Trophoblast cell (in vitro differentiated cells and primary cell): Measurements from ENCODE around the gene CLIC3.

ENCODE experiments used
- DNase-seq, 2 donors: peaks; one replicate each; pipeline ENCODE4 v3.0.0-alpha.2; 2016
- H2AFZ ChIP-seq: 2 replicates; pipeline ENCODE4 v1.6.1; 2013; ENCODE audit warnings: low read length, moderate library complexity, mild to moderate bottlenecking; ENCODE audit not compliant: insufficient read depth, poor library complexity
- H2AK5ac ChIP-seq: 2 replicates; pipeline ENCODE4 v1.6.1; 2013; ENCODE audit warnings: mild to moderate bottlenecking, low read length
- H2BK120ac ChIP-seq: 2 replicates; pipeline ENCODE4 v1.6.1; 2013; ENCODE audit warnings: low read length, mild to moderate bottlenecking, moderate library complexity; ENCODE audit not compliant: insufficient read depth, poor library complexity
- H2BK12ac ChIP-seq: 2 replicates; pipeline ENCODE4 v1.6.1; 2013; ENCODE audit warnings: mild to moderate bottlenecking, low read length, moderate library complexity
- H2BK5ac ChIP-seq: 2 replicates; pipeline ENCODE4 v1.6.1; 2013; ENCODE audit warnings: low read length, low read depth, moderate library complexity, mild to moderate bottlenecking; ENCODE audit not compliant: poor library complexity
- H3K14ac ChIP-seq: 2 replicates; pipeline ENCODE4 v1.6.1; 2013; ENCODE audit warnings: mild to moderate bottlenecking, low read length
- H3K18ac ChIP-seq: 2 replicates; pipeline ENCODE4 v1.6.1; 2013; ENCODE audit warnings: mild to moderate bottlenecking, low read length
- H3K23ac ChIP-seq: 2 replicates; pipeline ENCODE4 v1.6.1; 2013; ENCODE audit warnings: low read length
- H3K27ac ChIP-seq: 2 replicates; pipeline ENCODE4 v1.5.1; 2013; ENCODE audit warnings: low read depth, mild to moderate bottlenecking, inconsistent platforms, low read length, moderate library complexity
- H3K27me3 ChIP-seq: 2 replicates; pipeline ENCODE4 v1.6.1; 2013; ENCODE audit warnings: inconsistent platforms, mild to moderate bottlenecking, low read length, moderate library complexity; ENCODE audit not compliant: insufficient read depth
- H3K36me3 ChIP-seq, 2 experiments: 1 replicate in 1 of 2; 2 replicates in 1 of 2; pipeline ENCODE4 v1.6.1; 2013; ENCODE audit warnings: low read length in 2 of 2, mild to moderate bottlenecking in 2 of 2, moderate library complexity in 1 of 2; ENCODE audit not compliant: insufficient read depth in 2 of 2, control insufficient read depth in 1 of 2
- H3K4ac ChIP-seq: 2 replicates; pipeline ENCODE4 v1.6.1; 2013; ENCODE audit warnings: low read depth, mild to moderate bottlenecking, low read length, moderate library complexity
- H3K4me1 ChIP-seq, 2 experiments: 1 replicate in 1 of 2; 2 replicates in 1 of 2; pipeline ENCODE4 v1.6.1; 2013; ENCODE audit warnings: low read length in 2 of 2, mild to moderate bottlenecking in 2 of 2, moderate library complexity in 1 of 2; ENCODE audit not compliant: insufficient read depth in 2 of 2, control insufficient read depth in 1 of 2
- H3K4me2 ChIP-seq: 2 replicates; pipeline ENCODE4 v1.6.1; 2013; ENCODE audit warnings: inconsistent platforms, mild to moderate bottlenecking, low read length, moderate library complexity
- H3K4me3 ChIP-seq: 2 replicates; pipeline ENCODE4 v1.5.1; 2013; ENCODE audit warnings: mild to moderate bottlenecking, low read depth, low read length, inconsistent platforms
- H3K79me1 ChIP-seq: one replicate; pipeline ENCODE4 v1.6.1; 2013; ENCODE audit warnings: low read length
- H3K79me2 ChIP-seq: 2 replicates; pipeline ENCODE4 v1.6.1; 2013; ENCODE audit warnings: low read length, mild to moderate bottlenecking; ENCODE audit not compliant: control insufficient read depth, insufficient read depth, poor library complexity
- H3K9ac ChIP-seq: 2 replicates; pipeline ENCODE4 v1.6.1; 2013; ENCODE audit warnings: mild to moderate bottlenecking, low read length
- H3K9me3 ChIP-seq: 2 replicates; pipeline ENCODE4 v1.6.1; 2013; ENCODE audit warnings: low read depth, mild to moderate bottlenecking, control low read depth, inconsistent platforms, low read length; ENCODE audit not compliant: insufficient read depth
- H4K12ac ChIP-seq: 2 replicates; pipeline ENCODE4 v1.6.1; 2013; ENCODE audit warnings: low read depth, mild to moderate bottlenecking, low read length, moderate library complexity
- H4K8ac ChIP-seq: 2 replicates; pipeline ENCODE4 v1.6.1; 2013; ENCODE audit warnings: low read depth, mild to moderate bottlenecking, low read length, moderate library complexity
- H4K91ac ChIP-seq: one replicate; pipeline ENCODE4 v1.6.1; 2013; ENCODE audit warnings: low read depth, mild to moderate bottlenecking, low read length, moderate library complexity
- whole genome bisulfite sequencing: extraction: QIAGEN DNeasy Blood & Tissue Kit; methylation state at CpG from one replicate; pipeline ENCODE4 v1.1.7; 2013; ENCODE audit warnings: missing lambda C conversion rate; ENCODE audit not compliant: insufficient read length, insufficient coverage; ENCODE audit errors: extremely low coverage; 5-methylcytosine and 5-hydroxymethylcytosine counted together

Gene CLIC3

GRCh38 chr9:137035937-137036336 is 39.6 kb upstream of the CLIC3 start:
- Histone ChIP-seq H2BK5ac (no peak overlapping the region), H3K4ac (no peak overlapping the region), H3K27me3 (no peaks in the 10 kb centered on the region), H3K79me2 (no peaks in the 10 kb centered on the region), H4K8ac (no peak overlapping the region), H4K91ac (no peak overlapping the region), H3K36me3 (no peaks in the 10 kb centered on the region), H2AK5ac (no peak overlapping the region), H2BK12ac (no peak overlapping the region), H2AFZ (no peak overlapping the region), H3K27ac (no peak overlapping the region), H3K23ac (no peak overlapping the region), H3K9ac (no peak overlapping the region), H2BK120ac (no peak overlapping the region), H3K9me3 (peaks cover 3% of the 10 kb centered on the region), H3K4me3 (no peak overlapping the region), H3K14ac (no peak overlapping the region), H4K12ac (no peak overlapping the region), H3K79me1 (no peaks in the 10 kb centered on the region), H3K18ac (no peak overlapping the region), H3K4me1 (no peaks in the 10 kb centered on the region), H3K4me2 (no peak overlapping the region)
- no peak for DNase-seq
- no CpG with 5 or more reads among the region's 8 CpGs for WGBS

DNA sequence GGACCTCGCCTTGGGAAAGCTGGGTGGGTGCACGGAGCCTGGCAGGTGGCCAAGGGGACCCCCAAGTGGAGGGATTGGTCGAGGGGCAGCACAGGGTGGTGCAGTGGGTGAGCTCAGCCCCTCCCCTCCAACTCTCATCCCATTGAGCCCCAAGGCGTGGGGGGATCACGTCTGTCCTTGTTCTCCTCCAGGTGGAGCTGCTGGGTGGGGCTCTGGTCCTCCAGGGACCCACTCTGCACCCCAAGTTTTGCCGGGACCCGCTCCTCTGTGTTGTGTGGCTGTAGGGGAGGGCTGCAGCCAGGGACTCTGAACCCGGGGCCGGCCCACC is 39.1 kb upstream of the CLIC3 start:
- no peak overlapping the region for H3K4ac ChIP-seq
- H3K27me3 ChIP-seq: no peaks in the 10 kb centered on the region
- H3K79me1 ChIP-seq: no peaks in the 10 kb centered on the region
- H3K79me2 ChIP-seq: no peaks in the 10 kb centered on the region
- no peak overlapping the region for H3K18ac ChIP-seq
- H2AFZ ChIP-seq: no peak overlapping the region
- H4K8ac ChIP-seq: no peak overlapping the region
- no peaks in the 10 kb centered on the region for H3K36me3 ChIP-seq
- H4K12ac ChIP-seq: no peak overlapping the region
- H3K14ac ChIP-seq: no peak overlapping the region
- H2BK12ac ChIP-seq: no peak overlapping the region
- H3K4me3 ChIP-seq: no peak overlapping the region
- H2BK120ac ChIP-seq: no peak overlapping the region
- H3K9ac ChIP-seq: no peak overlapping the region
- H2BK5ac ChIP-seq: no peak overlapping the region
- no peak overlapping the region for H3K4me2 ChIP-seq
- no peak overlapping the region for H3K27ac ChIP-seq
- H2AK5ac ChIP-seq: no peak overlapping the region
- DNase-seq: no peak
- H4K91ac ChIP-seq: no peak overlapping the region
- no peaks in the 10 kb centered on the region for H3K4me1 ChIP-seq
- WGBS: no CpG with 5 or more reads among the region's 9 CpGs
- peaks cover 3% of the 10 kb centered on the region for H3K9me3 ChIP-seq
- no peak overlapping the region for H3K23ac ChIP-seq

GRCh38 chr9:137034709-137035506 is 38.5 kb upstream of the CLIC3 start:
- Histone ChIP-seq H2AFZ (no peak overlapping the region), H3K9me3 (peaks cover 3% of the 10 kb centered on the region), H3K27me3 (no peaks in the 10 kb centered on the region), H3K36me3 (no peaks in the 10 kb centered on the region), H4K12ac (no peak overlapping the region), H3K79me1 (no peaks in the 10 kb centered on the region), H2BK12ac (no peak overlapping the region), H2BK120ac (no peak overlapping the region), H3K9ac (no peak overlapping the region), H3K4me1 (no peaks in the 10 kb centered on the region), H2BK5ac (no peak overlapping the region), H3K14ac (no peak overlapping the region), H2AK5ac (no peak overlapping the region), H3K18ac (no peak overlapping the region), H3K4ac (no peak overlapping the region), H3K4me3 (no peak overlapping the region), H3K79me2 (no peaks in the 10 kb centered on the region), H3K4me2 (no peak overlapping the region), H3K27ac (no peak overlapping the region), H4K8ac (no peak overlapping the region), H4K91ac (no peak overlapping the region), H3K23ac (no peak overlapping the region)
- WGBS: no CpG with 5 or more reads among the region's 24 CpGs
- peak; percentile 74 to 91 for DNase-seq

- Histone ChIP-seq H3K23ac (no peak overlapping the region), H4K91ac (no peak overlapping the region), H2BK12ac (no peak overlapping the region), H3K79me1 (no peaks in the 10 kb centered on the region), H3K18ac (no peak overlapping the region), H3K79me2 (no peaks in the 10 kb centered on the region), H4K8ac (no peak overlapping the region), H2BK120ac (no peak overlapping the region), H2BK5ac (no peak overlapping the region), H3K4ac (no peak overlapping the region), H3K4me2 (no peak overlapping the region), H3K4me3 (no peak overlapping the region), H2AK5ac (no peak overlapping the region), H3K4me1 (peaks cover 0 to 1% of the 10 kb centered on the region in 2 experiments), H3K36me3 (no peaks in the 10 kb centered on the region), H2AFZ (no peak overlapping the region), H4K12ac (no peak overlapping the region), H3K27me3 (no peaks in the 10 kb centered on the region), H3K14ac (no peak overlapping the region), H3K9me3 (peaks cover 3% of the 10 kb centered on the region), H3K27ac (no peak overlapping the region), H3K9ac (no peak overlapping the region)
- no peak for DNase-seq
- no CpG with 5 or more reads among the region's 15 CpGs for whole genome bisulfite sequencing
Observed at GRCh38 chr9:137034039-137034708, 37.8 kb upstream of the CLIC3 start.
